AG04450 (cell line): ENCODE data around the gene SRPK2. TPM values are rescaled to one million over a fixed set of nuclear protein-coding genes. Genes with fewer than 3 reads are reported as not detected.

Source experiments
- CTCF ChIA-PET: fragments of 300-600, 350-600 bp; formaldehyde crosslinking; extraction: SDS; loops from one replicate; lab custom pipeline; 2022; ENCODE audit warnings: antibody characterized with exemption, inconsistent platforms; lab: Charles Lee
- POLR2A ChIA-PET: fragments of 350-600 bp; formaldehyde crosslinking; extraction: SDS; loops from one replicate; lab custom pipeline; 2021; ENCODE audit warnings: antibody characterized with exemption, inconsistent platforms; lab: Yijun Ruan, JAX
- DNase-seq: peaks from one replicate; pipeline ENCODE4 v3.0.0-alpha.2; 2011; ENCODE audit warnings: low read depth, low spot score
- H3K27ac ChIP-seq: one replicate; pipeline ENCODE4 v1.5.1; 2012; ENCODE audit warnings: low read depth, low read length, control low read depth
- H3K27me3 ChIP-seq: one replicate; pipeline ENCODE4 v1.6.0; 2012; ENCODE audit warnings: low read length; ENCODE audit not compliant: control insufficient read depth, insufficient read depth
- H3K4me3 ChIP-seq: 2 replicates; pipeline ENCODE4 v1.5.1; 2011; ENCODE audit warnings: mild to moderate bottlenecking, low read depth, low read length, control low read depth
- H3K9me3 ChIP-seq: 2 replicates; pipeline ENCODE4 v1.5.1; 2012; ENCODE audit warnings: low read length; ENCODE audit not compliant: control insufficient read depth, insufficient read depth
- CTCF ChIP-seq: IDR thresholded peaks from 2 replicates; pipeline ENCODE4 v1.5.1; 2011; ENCODE audit warnings: low read depth, low read length, control low read depth, inconsistent platforms
- polyA plus RNA-seq: library from polyadenylated mRNA; depleted of rRNA; stranded (reverse); fragments of >200 nt; gene quantifications from 2 replicates; pipeline ENCODE4 v1.2.3, GENCODE V29; 2011; rRNA removed
- small RNA-seq: library from RNA; depleted of rRNA; stranded (forward); fragments of <200 nt; gene quantifications from one replicate; pipeline ENCODE3, GENCODE V24; 2012; ENCODE audit warnings: low read depth; ENCODE audit not compliant: insufficient read length

SRPK2 gene
- polyA plus RNA-seq, 1 experiment: 22.4 TPM

GRCh38 chr7:105067691-105068090, 321.0 kb downstream of the SRPK2 start:
- Histone ChIP-seq H3K4me3 (no peak overlapping the region), H3K27me3 (no peaks in the 10 kb centered on the region), H3K9me3 (no peaks in the 10 kb centered on the region), H3K27ac (no peak overlapping the region)
- CTCF ChIA-PET: no interaction called here
- POLR2A ChIA-PET: no interaction called here
- TF ChIP-seq CTCF: no peak
- DNase-seq: no peak

Small RNA genes within 50 kb of the gene (small RNA-seq; reads per million reads assigned to genes)
- not detected for gene AC005070.2
- not detected for gene RNU6-1322P

Other genes with a start within 250 kb of the SRPK2 start
- 9.0 and 13.8 TPM in 2 replicates for gene PUS7, start 133.3 kb upstream of the SRPK2 start, polyA plus RNA-seq
- gene RINT1, start 143.3 kb upstream of the SRPK2 start, polyA plus RNA-seq: 21.6 and 27.6 TPM in 2 replicates
- not detected in 2 replicates for gene EFCAB10, start 192.6 kb upstream of the SRPK2 start, polyA plus RNA-seq